IPS DF 6.9 (cell line): ENCODE results near the gene ARHGAP40.

Source experiments
- DNase-seq: peaks from one replicate; pipeline ENCODE4 v3.0.0-alpha.2; 2013; ENCODE audit warnings: low read depth, low spot score
- H3K27ac ChIP-seq: one replicate; pipeline ENCODE4 v1.5.1; 2013; ENCODE audit warnings: low read length, control low read depth
- H3K27me3 ChIP-seq: 2 replicates; pipeline ENCODE4 v1.6.1; 2013; ENCODE audit warnings: mild to moderate bottlenecking, low read length; ENCODE audit not compliant: control insufficient read depth, insufficient read depth
- H3K36me3 ChIP-seq: 2 replicates; pipeline ENCODE4 v1.6.1; 2013; ENCODE audit warnings: low read length; ENCODE audit not compliant: control insufficient read depth, insufficient read depth
- H3K4me1 ChIP-seq: 2 replicates; pipeline ENCODE4 v1.6.1; 2013; ENCODE audit warnings: low read length; ENCODE audit not compliant: control insufficient read depth, insufficient read depth
- H3K4me3 ChIP-seq: 2 replicates; pipeline ENCODE4 v1.5.1; 2013; ENCODE audit warnings: mild to moderate bottlenecking, low read length
- H3K9me3 ChIP-seq: 2 replicates; pipeline ENCODE4 v1.6.1; 2013; ENCODE audit warnings: low read length, inconsistent platforms; ENCODE audit not compliant: control insufficient read depth, insufficient read depth
- whole genome bisulfite sequencing: extraction: QIAGEN DNeasy Blood & Tissue Kit; methylation state at CpG from one replicate; pipeline ENCODE4 v1.1.7; 2013; ENCODE audit warnings: mixed read lengths, missing lambda C conversion rate; ENCODE audit not compliant: insufficient read length, insufficient coverage; 5-methylcytosine and 5-hydroxymethylcytosine counted together

The ARHGAP40 gene

GRCh38 chr20:38600057-38600456, 1.6 kb upstream of the ARHGAP40 start:
- no peak overlapping the region for H3K27ac ChIP-seq

GRCh38 chr20:38602185-38602581, 574 bp downstream of the ARHGAP40 start:
- H3K4me1 ChIP-seq = peaks cover 2% of the 10 kb centered on the region; the same call in 1 of the 2 replicates
- no CpG with 5 or more reads among the region's 5 CpGs for WGBS
- H3K27ac ChIP-seq = no peak overlapping the region
- DNase-seq = no peak
- peak overlapping the region; percentile 34; the same call in 1 of the 2 replicates for H3K4me3 ChIP-seq
- no peaks in the 10 kb centered on the region for H3K27me3 ChIP-seq
- no peaks in the 10 kb centered on the region for H3K9me3 ChIP-seq
- H3K36me3 ChIP-seq = no peaks in the 10 kb centered on the region

More at GRCh38 chr20:38600057-38600456, 1.6 kb upstream of the ARHGAP40 start:
- H3K4me3 ChIP-seq = no peak overlapping the region
- no peaks in the 10 kb centered on the region for H3K9me3 ChIP-seq
- no peaks in the 10 kb centered on the region for H3K27me3 ChIP-seq
- no peaks in the 10 kb centered on the region for H3K36me3 ChIP-seq
- DNase-seq = no peak
- peaks cover 2% of the 10 kb centered on the region; the same call in 1 of the 2 replicates for H3K4me1 ChIP-seq
- no CpG with 5 or more reads among the region's 1 CpG for WGBS

GRCh38 chr20:38603286-38603685, 1.7 kb downstream of the ARHGAP40 start:
- Histone ChIP-seq H3K4me3 (no peak overlapping the region), H3K9me3 (no peaks in the 10 kb centered on the region), H3K4me1 (peaks cover 3% of the 10 kb centered on the region; the same call in 1 of the 2 replicates), H3K27me3 (no peaks in the 10 kb centered on the region), H3K36me3 (no peaks in the 10 kb centered on the region), H3K27ac (no peak overlapping the region)
- no peak for DNase-seq
- no CpG with 5 or more reads among the region's 3 CpGs for WGBS

- DNase-seq = no peak
Measured at GRCh38 chr20:38604873-38605303, 3.3 kb downstream of the ARHGAP40 start.

GRCh38 chr20:38607351-38607750, 5.7 kb downstream of the ARHGAP40 start:
- peaks cover 1% of the 10 kb centered on the region; the same call in 1 of the 2 replicates for H3K4me1 ChIP-seq
- no peaks in the 10 kb centered on the region for H3K27me3 ChIP-seq
- H3K36me3 ChIP-seq = no peaks in the 10 kb centered on the region
- H3K27ac ChIP-seq = no peak overlapping the region
- no peaks in the 10 kb centered on the region for H3K9me3 ChIP-seq
- no CpG with 5 or more reads among the region's 12 CpGs for WGBS
- no peak overlapping the region for H3K4me3 ChIP-seq
- DNase-seq = no peak

More at GRCh38 chr20:38604873-38605303, 3.3 kb downstream of the ARHGAP40 start:
- no CpG with 5 or more reads among the region's 4 CpGs for WGBS
- H3K9me3 ChIP-seq = no peaks in the 10 kb centered on the region
- no peaks in the 10 kb centered on the region for H3K27me3 ChIP-seq
- H3K36me3 ChIP-seq = no peaks in the 10 kb centered on the region
- peaks cover 4% of the 10 kb centered on the region; the same call in 1 of the 2 replicates for H3K4me1 ChIP-seq
- H3K4me3 ChIP-seq = no peak overlapping the region
- no peak overlapping the region for H3K27ac ChIP-seq

GRCh38 chr20:38608188-38608587, 6.6 kb downstream of the ARHGAP40 start:
- no peaks in the 10 kb centered on the region for H3K27me3 ChIP-seq
- no peaks in the 10 kb centered on the region for H3K9me3 ChIP-seq
- no peak overlapping the region for H3K27ac ChIP-seq
- H3K36me3 ChIP-seq = no peaks in the 10 kb centered on the region
- H3K4me3 ChIP-seq = no peak overlapping the region
- peaks cover 1% of the 10 kb centered on the region; the same call in 1 of the 2 replicates for H3K4me1 ChIP-seq
- no peak for DNase-seq
- whole genome bisulfite sequencing = no CpG with 5 or more reads among the region's 4 CpGs

- H3K27me3 ChIP-seq = no peaks in the 10 kb centered on the region
Measured at GRCh38 chr20:38609815-38610214, 8.2 kb downstream of the ARHGAP40 start.

GRCh38 chr20:38610521-38610920, 8.9 kb downstream of the ARHGAP40 start:
- no peaks in the 10 kb centered on the region for H3K9me3 ChIP-seq
- no peak for DNase-seq
- no peaks in the 10 kb centered on the region for H3K27me3 ChIP-seq
- WGBS = no CpG with 5 or more reads among the region's 5 CpGs
- no peaks in the 10 kb centered on the region for H3K36me3 ChIP-seq
- H3K27ac ChIP-seq = no peak overlapping the region
- H3K4me1 ChIP-seq = peaks cover 1% of the 10 kb centered on the region; the same call in 1 of the 2 replicates
- no peak overlapping the region for H3K4me3 ChIP-seq

More at GRCh38 chr20:38609815-38610214, 8.2 kb downstream of the ARHGAP40 start:
- no CpG with 5 or more reads among the region's 4 CpGs for WGBS
- Histone ChIP-seq H3K36me3 (no peaks in the 10 kb centered on the region), H3K4me1 (peaks cover 1% of the 10 kb centered on the region; the same call in 1 of the 2 replicates), H3K4me3 (no peak overlapping the region), H3K27ac (no peak overlapping the region), H3K9me3 (no peaks in the 10 kb centered on the region)
- DNase-seq = no peak

GRCh38 chr20:38612751-38613515, 11.3 kb downstream of the ARHGAP40 start:
- H3K4me1 ChIP-seq = peaks cover 4% of the 10 kb centered on the region; the same call in 1 of the 2 replicates
- WGBS = no CpG with 5 or more reads among the region's 5 CpGs
- DNase-seq = no peak
- no peak overlapping the region for H3K4me3 ChIP-seq
- H3K27ac ChIP-seq = no peak overlapping the region
- no peaks in the 10 kb centered on the region for H3K36me3 ChIP-seq
- no peaks in the 10 kb centered on the region for H3K27me3 ChIP-seq
- no peaks in the 10 kb centered on the region for H3K9me3 ChIP-seq

- Histone ChIP-seq H3K27ac (no peak overlapping the region), H3K36me3 (no peaks in the 10 kb centered on the region), H3K9me3 (no peaks in the 10 kb centered on the region), H3K4me1 (0 out of 2 replicates have a peak, but pooled peaks cover 3% of the 10 kb centered on the region), H3K27me3 (no peaks in the 10 kb centered on the region), H3K4me3 (no peak overlapping the region)
- WGBS = no CpG with 5 or more reads among the region's 15 CpGs
- DNase-seq = no peak
Measured at GRCh38 chr20:38615283-38615682, 13.7 kb downstream of the ARHGAP40 start.
